Activated CD8-positive, alpha-beta memory T cell treated with anti-CD3 and anti-CD28 coated beads, Interleukin-2, amount 10 ng/mL, durations not matched to agents 7 days and 5 days (primary cell): ENCODE measurements around the gene CCDC169. TPM values are rescaled to one million over a fixed set of nuclear protein-coding genes. Genes with fewer than 3 reads are reported as not detected.
A peak's percentile ranks its signal among the peaks of the same experiment; 100 is the strongest.

ENCODE experiments used
- ATAC-seq: fragments of 150-1000 bp; cut with Tn5 transposase; one replicate; pipeline ENCODE4 v1.10.0; 2021; ENCODE audit warnings: moderate library complexity
- CTCF ChIA-PET: fragments of 350-600 bp; sonication (Branson Sonifier 250); formaldehyde crosslinking; loops from one replicate; lab custom pipeline; 2021; ENCODE audit warnings: antibody characterized with exemption; lab: Charles Lee
- DNase-seq: peaks from one replicate; pipeline ENCODE4 v3.0.0-alpha.2; 2020
- H3K27ac Mint-ChIP-seq: one replicate; pipeline ENCODE4 v1.8.0; 2021; ENCODE audit warnings: mild to moderate bottlenecking, mixed read lengths
- H3K27me3 Mint-ChIP-seq: one replicate; pipeline ENCODE4 v1.8.0; 2021; ENCODE audit warnings: mixed read lengths
- H3K36me3 Mint-ChIP-seq: one replicate; pipeline ENCODE4 v1.8.0; 2021; ENCODE audit warnings: mild to moderate bottlenecking, mixed read lengths
- H3K4me1 Mint-ChIP-seq: one replicate; pipeline ENCODE4 v1.8.0; 2021; ENCODE audit warnings: mixed read lengths
- H3K4me3 Mint-ChIP-seq: one replicate; pipeline ENCODE4 v1.8.0; 2021; ENCODE audit warnings: mild to moderate bottlenecking, moderate library complexity, mixed read lengths
- H3K9me3 Mint-ChIP-seq: one replicate; pipeline ENCODE4 v1.8.0; 2022; ENCODE audit warnings: low read depth, mixed read lengths
- total RNA-seq, 2 experiments: library from RNA; stranded (reverse); gene quantifications; one replicate each; pipeline ENCODE4 v1.2.3, GENCODE V29; 2021

The CCDC169 gene
- under 1 TPM in 1 of 2 experiments, not detected in 1; 0.45 TPM for total RNA-seq

GRCh38 chr13:36297366-36298338, at the start of gene CCDC169:
Gene CCDC169, minus strand, starts transcription at chr13:36297814. Its CDS starts 95 bp downstream, at chr13:36297719.
- no peak within 1 kb of the TSS for H3K27ac Mint-ChIP-seq
- peak; percentile 60 for DNase-seq
- CTCF ChIA-PET = no interaction called here
- peak; percentile 77 for ATAC-seq
- H3K4me1 Mint-ChIP-seq = peaks cover 3% of the 10 kb centered on the region
- H3K36me3 Mint-ChIP-seq = no peaks in the 10 kb centered on the region
- peaks cover 37% of the 10 kb centered on the region for H3K27me3 Mint-ChIP-seq
- no peaks in the 10 kb centered on the region for H3K9me3 Mint-ChIP-seq
- peak within 1 kb of the TSS; percentile 74 for H3K4me3 Mint-ChIP-seq

DNA sequence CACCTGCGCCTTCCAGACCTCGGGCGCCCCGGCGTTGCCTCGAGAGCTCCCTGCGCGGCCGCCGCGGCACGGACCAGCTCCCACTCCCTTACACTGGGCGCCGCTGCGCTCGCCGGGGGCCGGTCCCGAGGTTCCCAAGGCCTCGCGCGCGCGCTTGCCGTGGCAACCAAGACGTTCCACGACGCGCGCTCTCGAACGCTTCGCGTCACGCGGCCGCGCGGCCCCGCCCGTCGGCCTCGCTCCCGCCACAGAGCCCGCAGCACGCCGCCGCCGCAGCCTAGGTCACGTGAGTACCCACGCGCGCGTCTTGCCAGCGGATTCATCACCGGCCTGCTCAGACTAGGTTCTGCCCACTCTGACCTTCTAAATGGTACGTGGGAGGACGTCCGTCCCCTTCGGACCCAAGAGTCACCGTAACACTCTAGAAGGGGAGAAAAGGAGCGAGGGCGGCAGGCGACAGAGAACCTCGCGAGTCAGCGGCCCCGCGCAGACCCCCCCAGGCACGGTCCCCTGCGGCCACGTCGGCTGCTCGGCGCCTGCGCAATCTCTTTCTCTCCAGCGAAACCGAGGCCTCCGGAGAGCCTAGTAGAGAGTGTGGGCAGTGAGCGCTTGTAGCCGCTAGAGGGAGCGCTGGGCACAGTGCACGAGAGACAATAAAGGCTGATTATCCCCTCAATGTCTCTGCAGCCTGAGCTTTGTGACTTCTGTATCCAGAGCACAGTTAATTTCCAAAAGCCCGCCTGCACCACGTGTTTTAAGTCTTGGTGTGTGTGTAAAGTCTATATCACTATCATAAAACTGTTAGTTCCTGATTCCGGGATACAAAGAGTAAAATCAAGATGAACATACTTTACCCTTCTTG, 48.8 kb upstream of the CCDC169 start, which contains the start of gene SPART:
Gene SPART (minus strand): TSS at position 173 of the 862 bp plus-strand sequence. CDS start 10,564 bp downstream, outside the sequence.
- CTCF ChIA-PET = interaction anchor here (0.6 to 2.3 kb wide), 15 partner anchors 10 to 641 kb away, joined by 3 to 12 read pairs (median 4); no protein-coding TSS in a partner anchor
- Mint-ChIP-seq H3K27ac (peak within 1 kb of the TSS; percentile 88), H3K36me3 (no peaks in the 10 kb centered on the region), H3K9me3 (no peaks in the 10 kb centered on the region), H3K4me1 (peaks cover 18% of the 10 kb centered on the region), H3K27me3 (peaks cover 29% of the 10 kb centered on the region), H3K4me3 (peak within 1 kb of the TSS; percentile 80)
- peak; percentile 95 for ATAC-seq
- DNase-seq = peak; percentile 87

DNA sequence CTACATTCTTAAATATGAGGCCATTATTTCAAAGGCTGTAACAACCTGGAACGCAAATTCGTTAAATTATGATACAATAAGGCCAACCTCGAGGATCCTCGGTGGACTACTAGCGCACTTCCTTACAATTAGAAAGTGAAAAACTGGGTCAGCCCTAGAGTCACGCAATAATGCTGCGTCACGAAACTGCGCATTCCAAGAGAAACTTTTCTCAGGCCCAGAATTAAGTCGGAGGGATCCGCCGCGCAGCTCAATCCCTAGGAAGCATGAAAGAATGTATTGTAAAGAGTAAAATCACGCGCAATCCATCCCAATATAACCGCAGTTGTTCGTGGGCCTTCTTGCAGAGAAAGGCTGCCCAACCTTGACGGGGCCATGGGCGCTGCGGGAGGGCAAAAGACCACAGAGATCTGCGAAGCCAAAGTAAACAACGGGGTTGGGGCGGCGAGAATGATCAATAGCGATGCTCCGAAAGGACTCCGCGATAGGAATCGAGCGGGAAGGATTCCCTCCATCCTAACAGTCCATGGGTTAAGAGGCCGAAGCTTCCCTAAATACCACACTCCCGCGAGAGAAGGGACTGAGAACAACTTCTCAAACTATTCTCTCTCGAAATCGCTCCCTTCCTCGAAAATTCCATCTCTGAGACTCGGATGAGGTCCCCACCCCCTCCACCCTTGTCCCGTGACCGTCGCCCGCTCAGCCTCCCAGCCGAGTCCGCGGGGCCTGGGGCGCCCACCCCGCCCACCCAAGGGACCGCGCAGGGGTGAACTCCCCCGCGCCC, 48.0 kb upstream of the CCDC169 start:
- peaks cover 29% of the 10 kb centered on the region for H3K27me3 Mint-ChIP-seq
- H3K4me3 Mint-ChIP-seq = peak overlapping the region; percentile 80
- no peaks in the 10 kb centered on the region for H3K9me3 Mint-ChIP-seq
- no peaks in the 10 kb centered on the region for H3K36me3 Mint-ChIP-seq
- peak overlapping the region; percentile 88 for H3K27ac Mint-ChIP-seq
- H3K4me1 Mint-ChIP-seq = peaks cover 18% of the 10 kb centered on the region
- DNase-seq (peak; percentile 44), ATAC-seq (peak; percentile 16)
- CTCF ChIA-PET = interaction anchor here (0.6 kb wide), 1 partner anchor 509 kb away, joined by 4 read pairs; no protein-coding TSS in a partner anchor

GRCh38 chr13:36344886-36345437, 47.3 kb upstream of the CCDC169 start:
- ATAC-seq (no peak), DNase-seq (peak; percentile 43)
- CTCF ChIA-PET = no interaction called here
- peak overlapping the region; percentile 80 for H3K4me3 Mint-ChIP-seq
- H3K4me1 Mint-ChIP-seq = peaks cover 18% of the 10 kb centered on the region
- H3K9me3 Mint-ChIP-seq = no peaks in the 10 kb centered on the region
- H3K36me3 Mint-ChIP-seq = no peaks in the 10 kb centered on the region
- H3K27ac Mint-ChIP-seq = peak overlapping the region; percentile 88
- H3K27me3 Mint-ChIP-seq = peaks cover 29% of the 10 kb centered on the region

DNA sequence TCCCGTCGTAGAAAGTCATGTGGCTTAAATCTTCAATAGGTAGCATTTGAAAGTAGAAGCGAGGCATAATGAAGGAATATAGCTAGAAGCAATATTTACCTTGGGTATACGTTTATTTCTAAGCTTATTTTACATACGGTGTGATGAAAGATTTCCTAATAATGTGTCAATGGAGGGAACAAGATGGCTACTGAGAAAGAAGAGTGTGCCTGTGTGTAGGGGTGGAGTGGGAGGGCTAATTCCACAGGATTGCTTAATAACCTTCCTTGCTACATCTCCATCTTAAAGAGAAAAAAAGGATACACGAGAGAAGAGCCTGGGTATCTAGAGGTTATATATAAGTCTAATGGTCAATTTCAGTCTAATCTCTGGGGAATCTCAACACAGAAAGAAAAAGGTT, 46.6 kb upstream of the CCDC169 start:
- ATAC-seq = no peak
- DNase-seq = no peak
- H3K36me3 Mint-ChIP-seq = no peaks in the 10 kb centered on the region
- no peaks in the 10 kb centered on the region for H3K9me3 Mint-ChIP-seq
- H3K4me3 Mint-ChIP-seq = no peak overlapping the region
- no peak overlapping the region for H3K27ac Mint-ChIP-seq
- CTCF ChIA-PET = no interaction called here
- peaks cover 29% of the 10 kb centered on the region for H3K27me3 Mint-ChIP-seq
- peaks cover 18% of the 10 kb centered on the region for H3K4me1 Mint-ChIP-seq

GRCh38 chr13:36343766-36344165, 46.2 kb upstream of the CCDC169 start:
- CTCF ChIA-PET = interaction anchor here (0.7 kb wide), 1 partner anchor 1109 kb away, joined by 3 read pairs; no protein-coding TSS in a partner anchor
- Mint-ChIP-seq H3K27me3 (peaks cover 29% of the 10 kb centered on the region), H3K4me3 (no peak overlapping the region), H3K4me1 (peaks cover 18% of the 10 kb centered on the region), H3K27ac (no peak overlapping the region), H3K36me3 (no peaks in the 10 kb centered on the region), H3K9me3 (no peaks in the 10 kb centered on the region)
- no peak for DNase-seq
- no peak for ATAC-seq

- peaks cover 18% of the 10 kb centered on the region for H3K4me1 Mint-ChIP-seq
- no peak overlapping the region for H3K4me3 Mint-ChIP-seq
- H3K27me3 Mint-ChIP-seq = peaks cover 29% of the 10 kb centered on the region
- DNase-seq (no peak), ATAC-seq (no peak)
- CTCF ChIA-PET = no interaction called here
- H3K36me3 Mint-ChIP-seq = no peaks in the 10 kb centered on the region
- no peaks in the 10 kb centered on the region for H3K9me3 Mint-ChIP-seq
- no peak overlapping the region for H3K27ac Mint-ChIP-seq
Measured at GRCh38 chr13:36342715-36343114, 45.1 kb upstream of the CCDC169 start.

- Mint-ChIP-seq H3K4me3 (no peak overlapping the region), H3K36me3 (no peaks in the 10 kb centered on the region), H3K9me3 (no peaks in the 10 kb centered on the region), H3K27me3 (peaks cover 29% of the 10 kb centered on the region), H3K27ac (no peak overlapping the region), H3K4me1 (peaks cover 22% of the 10 kb centered on the region)
- ATAC-seq = no peak
- no peak for DNase-seq
- CTCF ChIA-PET = no interaction called here
Measured at GRCh38 chr13:36341718-36342117, 44.1 kb upstream of the CCDC169 start.

DNA sequence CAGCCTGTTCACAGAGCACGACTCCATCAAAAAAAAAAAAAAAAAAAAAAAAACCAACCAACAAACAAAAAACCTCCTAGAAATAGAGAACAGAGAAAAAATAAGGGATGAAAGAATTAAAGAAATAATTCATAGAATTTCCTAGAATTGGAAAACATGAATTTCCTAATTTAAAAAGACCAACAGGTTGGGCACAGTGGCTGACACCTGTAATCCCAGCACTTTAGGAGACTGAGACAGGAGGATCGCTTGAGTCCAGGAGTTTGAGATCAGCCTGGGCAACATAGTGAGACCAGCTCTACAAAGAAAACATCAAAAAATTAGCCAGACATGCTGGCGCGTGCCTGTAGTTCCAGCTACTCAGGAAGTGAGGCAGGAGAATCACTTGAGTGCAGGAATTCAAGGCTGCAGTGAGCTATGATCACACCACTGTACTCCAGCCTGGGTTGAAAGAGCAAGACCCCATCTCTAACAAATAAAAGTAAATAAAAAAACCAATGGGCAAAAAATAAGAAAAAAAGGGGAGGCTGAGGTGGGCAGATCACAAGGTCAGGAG, 42.1 kb upstream of the CCDC169 start:
- H3K4me3 Mint-ChIP-seq = no peak overlapping the region
- ATAC-seq = no peak
- CTCF ChIA-PET = interaction anchor here (0.7 kb wide), 1 partner anchor 55 kb away, joined by 3 read pairs; no protein-coding TSS in a partner anchor

DNA sequence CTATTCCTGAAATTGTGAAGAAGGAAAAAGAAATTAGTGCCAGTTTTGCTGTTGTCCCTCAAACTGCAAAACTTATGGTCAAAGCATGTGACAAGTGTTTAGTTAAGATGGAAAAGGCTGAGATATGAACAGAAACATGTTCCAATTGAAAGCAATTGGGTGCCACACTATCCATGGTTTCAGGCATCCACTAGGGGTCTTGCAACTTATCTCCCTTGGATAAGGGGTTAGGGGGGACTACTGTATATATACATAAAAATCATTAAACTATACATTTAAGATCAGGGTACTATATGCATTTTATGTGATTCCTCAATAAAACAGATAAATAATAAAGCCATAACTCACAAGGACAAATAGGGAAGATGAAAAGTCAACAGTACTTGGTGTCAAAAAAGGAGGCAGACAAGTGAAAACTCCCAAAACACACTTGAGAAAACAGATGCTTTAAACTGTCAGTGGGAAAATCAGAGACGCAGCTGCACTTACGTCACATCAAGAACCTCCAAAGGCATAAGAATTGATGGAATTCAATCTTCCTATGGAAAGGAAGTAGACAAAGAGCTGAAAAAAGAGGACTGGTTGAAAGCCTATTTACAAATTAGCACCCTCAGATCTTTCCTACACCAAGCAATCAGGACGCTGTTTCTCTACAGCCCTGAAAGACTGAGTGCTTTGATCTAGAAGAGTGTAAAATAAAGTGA, 40.5 kb upstream of the CCDC169 start:
- ATAC-seq (no peak), DNase-seq (no peak)
- CTCF ChIA-PET = no interaction called here
- H3K4me3 Mint-ChIP-seq = no peak overlapping the region
- no peaks in the 10 kb centered on the region for H3K9me3 Mint-ChIP-seq
- peaks cover 4% of the 10 kb centered on the region for H3K27me3 Mint-ChIP-seq
- H3K27ac Mint-ChIP-seq = no peak overlapping the region
- H3K36me3 Mint-ChIP-seq = no peaks in the 10 kb centered on the region
- peaks cover 13% of the 10 kb centered on the region for H3K4me1 Mint-ChIP-seq

More for the DNA sequence above, 42.1 kb upstream of the CCDC169 start:
- peaks cover 14% of the 10 kb centered on the region for H3K27me3 Mint-ChIP-seq
- DNase-seq = no peak
- H3K27ac Mint-ChIP-seq = no peak overlapping the region
- H3K9me3 Mint-ChIP-seq = no peaks in the 10 kb centered on the region
- H3K36me3 Mint-ChIP-seq = no peaks in the 10 kb centered on the region
- H3K4me1 Mint-ChIP-seq = peaks cover 14% of the 10 kb centered on the region

DNA sequence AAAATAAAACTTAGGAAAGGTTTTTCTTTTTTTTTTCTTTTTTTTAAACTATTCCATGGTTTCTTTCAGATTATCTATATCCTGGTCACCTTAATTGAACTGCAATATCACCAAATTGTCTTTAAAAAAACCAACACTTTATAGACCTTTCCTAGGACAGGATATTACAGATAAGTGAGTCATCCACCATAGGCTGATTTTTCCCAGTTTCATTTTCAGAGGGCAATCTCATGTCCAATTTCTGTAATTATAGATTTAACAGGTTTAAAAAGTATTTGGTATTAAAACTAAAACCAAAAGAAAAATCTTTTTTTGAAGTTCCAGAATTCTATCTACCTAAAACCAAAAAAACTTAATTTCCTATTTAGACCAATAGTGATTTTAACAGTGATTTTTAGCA, 35.4 kb upstream of the CCDC169 start:
- Mint-ChIP-seq H3K9me3 (no peaks in the 10 kb centered on the region), H3K4me3 (no peak overlapping the region), H3K36me3 (peaks cover 3% of the 10 kb centered on the region), H3K27ac (no peak overlapping the region), H3K4me1 (peaks cover 13% of the 10 kb centered on the region), H3K27me3 (no peaks in the 10 kb centered on the region)
- no peak for DNase-seq
- ATAC-seq = no peak
- CTCF ChIA-PET = no interaction called here
